HCT116 (cell line): ENCODE data around the gene DLG2. TPM values are rescaled to one million over a fixed set of nuclear protein-coding genes. Genes with fewer than 3 reads are reported as not detected.

ENCODE experiments used
- ATAC-seq: fragments of 200-7000 bp; cut with Tn5 transposase; 2 replicates; pipeline ENCODE4 v1.9.1; 2020; ENCODE audit warnings: mild to moderate bottlenecking, moderate library complexity
- BruUV-seq: library from RNA; stranded (reverse); fragments of 400-500 nt; replicated peaks from 2 replicates; lab custom pipeline; 2021; lab: Mats Ljungman, UMichigan
- CTCF ChIA-PET: fragments of 300-600 bp; sonication (Branson Sonifier 250); formaldehyde crosslinking; loops from one replicate; lab custom pipeline; 2021; ENCODE audit warnings: antibody characterized with exemption; lab: Charles Lee
- POLR2A ChIA-PET: fragments of 300-600, 350-600 bp; sonication (Branson Sonifier 250); formaldehyde crosslinking; loops from one replicate; lab custom pipeline; 2021; ENCODE audit warnings: antibody characterized with exemption; lab: Charles Lee
- RAD21 ChIA-PET, 2 experiments: fragments of 300-600 bp; sonication (Branson Sonifier 250); formaldehyde crosslinking; loops; one replicate each; lab custom pipeline; 2023; ENCODE audit warnings: low total read pairs in 2 of 2; ENCODE audit not compliant: uncharacterized antibody in 2 of 2, unreplicated experiment in 2 of 2, low non-redundant PET in 1 of 2; lab: Charles Lee
- DNase-seq: peaks from one replicate; pipeline ENCODE4 v3.0.0-alpha.2; 2010; ENCODE audit warnings: low read depth, low spot score
- H2AFZ ChIP-seq: fragments of 200-600 bp; shearing (Covaris generic), sonication (generic); 2 replicates; pipeline ENCODE4 v1.6.1; 2017; ENCODE audit warnings: low read depth, mixed run types, mixed read lengths, antibody characterized with exemption, low read length; ENCODE audit not compliant: poor library complexity, severe bottlenecking
- H3K27ac ChIP-seq: 2 replicates; pipeline ENCODE4 v1.5.1; 2012; ENCODE audit warnings: low read depth, low read length
- H3K27me3 ChIP-seq: fragments of 200-600 bp; sonication (generic); 2 replicates; pipeline ENCODE4 v1.6.1; 2016; ENCODE audit warnings: mixed run types, low read length, mixed read lengths; ENCODE audit not compliant: insufficient read depth
- H3K36me3 ChIP-seq, 2 experiments: fragments of 200-500 bp in 1 of 2; fragments of 200-600 bp in 1 of 2; sonication (Bioruptor generic) in 1 of 2; sonication (generic) in 1 of 2; 2 replicates each; pipeline versions ENCODE4 v1.5.1 to v1.6.1; 2014 to 2016; ENCODE audit warnings: low read length in 2 of 2, inconsistent platforms in 1 of 2, mixed read lengths in 1 of 2, mixed run types in 1 of 2; ENCODE audit not compliant: insufficient read depth in 2 of 2, control insufficient read depth in 1 of 2
- H3K4me1 ChIP-seq, 2 experiments: fragments of 200-600 bp in 1 of 2; sonication (generic) in 1 of 2; 2 replicates each; pipeline versions ENCODE4 v1.5.1 to v1.6.1; 2012 to 2017; ENCODE audit warnings: low read length in 2 of 2, inconsistent platforms in 1 of 2, mild to moderate bottlenecking in 1 of 2, mixed read lengths in 1 of 2, mixed run types in 1 of 2, moderate library complexity in 1 of 2; ENCODE audit not compliant: insufficient read depth in 2 of 2, control insufficient read depth in 1 of 2
- H3K4me2 ChIP-seq: fragments of 200-600 bp; sonication (generic); 2 replicates; pipeline ENCODE4 v1.6.1; 2017; ENCODE audit warnings: mixed run types, low read length, mixed read lengths
- H3K4me3 ChIP-seq, 2 experiments: fragments of 200-600 bp in 1 of 2; sonication (generic) in 1 of 2; replicated peaks in 1 of 2; 2 replicates each; pipeline ENCODE4 v1.5.1; 2011 to 2016; ENCODE audit warnings: low read length in 2 of 2, control low read depth in 1 of 2, low read depth in 1 of 2, mild to moderate bottlenecking in 1 of 2, mixed read lengths in 1 of 2, mixed run types in 1 of 2
- H3K79me2 ChIP-seq: fragments of 200-600 bp; sonication (generic); 2 replicates; pipeline ENCODE4 v1.6.1; 2017; ENCODE audit warnings: mild to moderate bottlenecking, mixed run types, low read length, moderate library complexity, mixed read lengths; ENCODE audit not compliant: insufficient read depth
- H3K9ac ChIP-seq: fragments of 200-600 bp; sonication (generic); 2 replicates; pipeline ENCODE4 v1.6.1; 2016; ENCODE audit warnings: low read length, mixed read lengths
- H3K9me2 ChIP-seq: fragments of 200-600 bp; sonication (generic), shearing (Covaris generic); 2 replicates; pipeline ENCODE4 v1.6.1; 2017; ENCODE audit warnings: mixed run types, mild to moderate bottlenecking, moderate library complexity; ENCODE audit not compliant: insufficient read depth
- H3K9me3 ChIP-seq, 2 experiments: fragments of 200-500 bp in 1 of 2; fragments of 200-600 bp in 1 of 2; sonication (Bioruptor generic) in 1 of 2; sonication (generic) in 1 of 2; 2 replicates each; pipeline ENCODE4 v1.6.1; 2014 to 2017; ENCODE audit warnings: low read length in 2 of 2, mixed read lengths in 2 of 2, inconsistent platforms in 1 of 2, low read depth in 1 of 2, mild to moderate bottlenecking in 1 of 2, mixed run types in 1 of 2, moderate library complexity in 1 of 2; ENCODE audit not compliant: control insufficient read depth in 1 of 2, insufficient read depth in 1 of 2
- H4K20me1 ChIP-seq: fragments of 200-600 bp; sonication (generic), shearing (Covaris generic); 2 replicates; pipeline ENCODE4 v1.6.1; 2017; ENCODE audit warnings: mixed run types, mild to moderate bottlenecking, moderate library complexity; ENCODE audit not compliant: insufficient read depth
- CTCF ChIP-seq, 3 experiments: fragments of 200-600 bp in 1 of 3; sonication (generic) in 1 of 3; IDR thresholded peaks in 2 of 3; conservative IDR thresholded peaks in 1 of 3; 2 replicates each; pipeline ENCODE4 v1.5.1; 2012 to 2017; ENCODE audit warnings: low read depth in 2 of 3, low read length in 2 of 3, antibody characterized with exemption in 1 of 3, borderline replicate concordance in 1 of 3, control low read depth in 1 of 3, mild to moderate bottlenecking in 1 of 3, mixed read lengths in 1 of 3, mixed run types in 1 of 3, moderate library complexity in 1 of 3; ENCODE audit not compliant: insufficient read depth in 1 of 3
- ELF1 ChIP-seq: IDR thresholded peaks from 2 replicates; pipeline ENCODE4 v1.6.1; 2012; ENCODE audit warnings: low read depth, borderline replicate concordance
- REST ChIP-seq: IDR thresholded peaks from 2 replicates; pipeline ENCODE4 v1.6.1; 2012; ENCODE audit warnings: low read depth
- intact Hi-C: fragments of 100-400 bp; cut with micrococcal nuclease; formaldehyde crosslinking; loops from 2 replicates; pipeline ENCODE4 v1.10.0; 2022
- total RNA-seq: library from RNA; stranded (reverse); gene quantifications from one replicate; pipeline ENCODE4 v1.2.1, GENCODE V29; 2021; ENCODE audit not compliant: unreplicated experiment

Gene DLG2
- total RNA-seq, 1 experiment from 2014 or later = 2.4 TPM

DNA sequence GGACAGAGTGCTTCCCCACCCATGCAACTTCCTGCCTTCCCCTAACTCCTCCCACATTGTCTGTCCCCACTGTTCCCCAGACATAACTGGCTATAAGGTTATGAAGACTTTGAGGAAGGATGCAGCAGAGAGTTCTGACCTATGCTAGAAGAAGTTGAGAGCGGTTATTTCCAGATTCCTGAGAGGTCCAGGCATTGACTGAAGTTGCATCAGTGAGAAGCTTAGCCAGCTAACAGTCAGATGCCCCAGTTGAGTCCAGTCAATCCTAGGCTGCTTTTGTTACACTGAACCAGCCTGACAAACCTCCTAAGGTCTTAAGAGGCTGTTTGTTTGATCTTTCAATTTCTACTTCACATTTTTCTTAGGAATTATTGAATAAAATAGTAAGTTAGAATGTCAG lies 1403.1 kb downstream of the DLG2 start:
- TF ChIP-seq CTCF (IDR thresholded peaks at IDR 0.05 in 2 of 3, conservative IDR thresholded peaks at IDR 0.05 in 1 of 3; ENCODE audit: borderline replicate concordance in 1 of 3, insufficient read depth in 1 of 3, low read depth in 2 of 3, low read length in 2 of 3) (no peak), ELF1 (no peak), REST (no peak)

More for the DNA sequence above, 1403.1 kb downstream of the DLG2 start:
- no peak for ATAC-seq
- POLR2A ChIA-PET = no interaction called here
- no peak for DNase-seq
- RAD21 ChIA-PET = no interaction called here
- no peak overlapping the region for H3K9ac ChIP-seq
- intact Hi-C loops = no loop called here
- no peak overlapping the region for H3K4me3 ChIP-seq
- no peaks in the 10 kb centered on the region for H3K9me3 ChIP-seq
- no peaks in the 10 kb centered on the region; the same call in 1 of the 2 replicates for H3K27me3 ChIP-seq
- H4K20me1 ChIP-seq = no peaks in the 10 kb centered on the region
- H3K79me2 ChIP-seq = no peaks in the 10 kb centered on the region
- H3K36me3 ChIP-seq = no peaks in the 10 kb centered on the region
- no peaks in the 10 kb centered on the region for H3K9me2 ChIP-seq
- H3K27ac ChIP-seq = no peak overlapping the region
- BruUV-seq = no TSS peak
- CTCF ChIA-PET = no interaction called here
- H3K4me1 ChIP-seq = no peaks in the 10 kb centered on the region
- no peak overlapping the region for H3K4me2 ChIP-seq
- H2AFZ ChIP-seq = no peak overlapping the region
